HL-60/S4 treated with phorbol 12-myristate 13-acetate at 8.2 ng/mL for 4 days and 3 days (cell line): Measurements from ENCODE around the gene CALM3.
"Not testable (repeated sequence)": the region's sequence is repeated elsewhere in the genome, so short reads cannot be mapped to it uniquely, and the experiment has no call there.

Experiments
- in situ Hi-C: fragments of 300-500 bp; cut with MboI; formaldehyde crosslinking; loops from 2 replicates; pipeline ENCODE4 v1.15.0; 2022; ENCODE audit warnings: low sequenced_read_pairs

Gene CALM3

DNA sequence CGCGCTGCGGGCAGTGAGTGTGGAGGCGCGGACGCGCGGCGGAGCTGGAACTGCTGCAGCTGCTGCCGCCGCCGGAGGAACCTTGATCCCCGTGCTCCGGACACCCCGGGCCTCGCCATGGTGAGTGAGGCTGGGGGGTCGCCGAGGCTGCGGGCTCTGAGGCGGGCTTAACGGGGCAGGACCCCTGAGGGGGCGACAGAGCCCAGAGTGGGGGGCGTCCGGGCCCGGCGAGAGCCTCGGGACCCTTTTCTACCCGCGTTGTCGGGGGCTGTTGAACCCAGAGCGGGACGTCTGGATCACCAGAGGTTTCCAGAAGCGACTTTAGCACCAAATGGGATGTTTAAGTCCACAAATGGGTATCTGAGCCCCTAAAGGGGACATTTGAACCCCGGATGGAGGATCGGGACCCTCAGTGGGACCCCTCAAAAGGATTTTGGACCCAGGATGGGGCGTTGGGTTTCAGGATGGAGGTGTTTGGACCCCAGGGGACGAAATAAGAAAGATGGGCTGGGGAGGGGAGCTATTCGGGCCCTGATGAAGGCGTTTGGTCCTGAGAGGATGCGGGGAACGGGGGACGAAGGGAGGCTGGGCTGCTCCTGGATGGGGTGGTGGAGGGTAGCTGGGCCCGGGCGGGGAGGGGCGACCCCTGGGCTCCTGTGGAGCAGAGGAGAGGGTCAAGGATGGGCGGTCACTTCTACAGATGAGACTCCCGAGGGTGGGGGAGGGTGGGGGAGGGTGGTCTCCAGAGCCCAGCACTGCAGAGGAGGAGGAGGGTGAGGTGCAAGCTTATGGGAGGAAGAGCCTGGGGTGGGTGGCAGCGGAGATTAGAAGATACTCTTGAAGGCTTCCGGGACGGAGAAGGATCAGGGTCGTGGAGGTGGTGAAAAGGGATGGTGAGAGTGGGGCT is at the start of gene CALM3:
Gene CALM3, plus strand, starts transcription at position 13 of the 907 bp plus-strand sequence. Its CDS starts 105 bp downstream, at position 118.
- in situ Hi-C loops = no loop called here

DNA sequence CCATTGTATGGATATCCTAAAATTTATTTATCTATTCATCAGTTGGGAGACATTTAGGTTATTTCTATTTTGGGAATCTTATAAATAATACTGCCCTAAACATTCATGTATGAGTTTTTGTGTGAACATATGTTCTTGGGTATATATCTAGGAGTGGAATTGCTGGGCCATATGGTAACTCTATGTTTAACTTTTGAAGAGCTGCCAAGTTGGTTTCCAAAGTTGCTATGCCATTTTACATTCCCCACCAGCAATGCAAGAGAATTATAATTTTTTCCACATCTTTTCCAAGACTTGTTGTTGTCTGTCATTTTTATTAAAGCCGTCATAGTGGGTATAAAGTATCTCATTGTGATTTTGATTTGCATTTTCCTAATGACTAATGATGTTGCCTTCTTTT is 48.2 kb upstream of the CALM3 start:
- in situ Hi-C loops = no loop called here

DNA sequence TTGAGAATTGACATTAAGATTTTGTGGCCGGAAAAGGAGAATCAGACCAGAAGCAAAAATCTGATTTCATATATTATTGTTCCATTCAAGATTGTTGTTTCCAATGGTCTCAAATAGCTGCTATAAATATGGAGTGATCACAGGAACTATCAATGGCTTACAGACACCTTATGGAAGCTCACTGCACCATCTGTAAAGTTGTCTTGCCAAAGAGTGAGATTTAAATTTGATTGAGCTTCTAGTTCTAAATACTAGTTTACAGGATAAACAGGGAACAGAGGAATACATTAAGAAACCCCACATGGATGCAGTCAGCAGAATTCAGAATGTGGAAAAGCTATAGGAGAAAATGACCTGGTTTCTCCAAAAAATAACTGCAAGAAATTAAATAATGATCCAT is 47.0 kb upstream of the CALM3 start:
- in situ Hi-C loops = no loop called here

- in situ Hi-C loops = no loop called here
Measured at GRCh38 chr19:46555628-46556280, 45.4 kb upstream of the CALM3 start.

DNA sequence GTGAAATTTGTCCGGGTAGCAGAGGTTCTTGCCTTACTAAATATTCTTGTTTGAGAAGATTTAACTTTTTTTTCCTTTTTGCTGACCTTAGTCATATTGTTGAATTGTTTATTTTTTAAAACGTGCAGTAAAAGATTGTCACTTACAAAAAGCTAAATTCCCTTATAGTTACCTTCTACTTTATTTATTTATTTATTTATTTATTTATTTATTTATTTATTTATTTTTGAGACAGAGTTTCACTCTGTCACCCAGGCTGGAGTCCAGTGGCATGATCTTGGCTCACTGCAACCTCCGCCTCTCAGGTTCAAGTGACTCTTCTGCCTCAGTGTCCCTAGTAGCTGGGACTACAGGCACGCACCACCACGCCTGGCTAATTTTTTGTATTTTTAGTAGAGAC is 44.7 kb upstream of the CALM3 start:
- in situ Hi-C loops = not testable (repeated sequence)

DNA sequence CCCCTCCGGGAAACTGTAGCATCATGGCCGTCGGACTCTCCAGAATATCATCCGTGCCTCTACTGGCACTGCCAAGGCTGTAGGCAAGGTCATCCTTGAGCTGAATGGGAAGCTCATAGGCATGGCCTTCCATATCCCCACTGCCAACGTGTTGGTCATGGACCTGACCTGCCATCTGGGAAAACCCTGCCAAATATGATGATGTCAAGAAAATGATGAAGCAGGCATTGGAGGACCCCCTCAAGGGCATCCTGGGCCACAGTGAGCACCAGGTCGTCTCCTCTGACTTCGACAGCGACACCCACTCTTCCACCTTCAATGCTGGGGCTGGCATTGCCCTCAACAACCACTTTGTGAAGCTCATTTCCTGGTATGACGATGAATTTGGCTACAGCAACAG is 41.9 kb upstream of the CALM3 start:
- in situ Hi-C loops = no loop called here

DNA sequence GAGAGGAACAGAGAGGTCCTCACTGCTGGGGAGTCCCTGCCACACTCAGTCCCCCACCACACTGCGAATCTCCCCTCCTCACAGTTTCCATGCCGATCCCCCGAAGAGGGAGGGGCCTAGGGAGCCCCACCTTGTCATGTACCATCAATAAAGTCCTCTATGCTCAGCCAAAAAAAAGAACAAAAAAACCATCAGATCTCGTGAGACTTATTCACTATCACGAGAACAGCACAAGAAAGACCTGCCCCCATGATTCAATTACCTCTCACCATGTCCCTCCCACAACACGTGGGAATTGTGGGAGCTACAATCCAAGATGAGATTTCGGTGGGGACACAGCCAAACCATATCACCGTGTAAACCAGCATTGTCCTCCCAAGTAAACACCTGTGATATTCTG is 41.5 kb upstream of the CALM3 start:
- in situ Hi-C loops = not testable (repeated sequence)

DNA sequence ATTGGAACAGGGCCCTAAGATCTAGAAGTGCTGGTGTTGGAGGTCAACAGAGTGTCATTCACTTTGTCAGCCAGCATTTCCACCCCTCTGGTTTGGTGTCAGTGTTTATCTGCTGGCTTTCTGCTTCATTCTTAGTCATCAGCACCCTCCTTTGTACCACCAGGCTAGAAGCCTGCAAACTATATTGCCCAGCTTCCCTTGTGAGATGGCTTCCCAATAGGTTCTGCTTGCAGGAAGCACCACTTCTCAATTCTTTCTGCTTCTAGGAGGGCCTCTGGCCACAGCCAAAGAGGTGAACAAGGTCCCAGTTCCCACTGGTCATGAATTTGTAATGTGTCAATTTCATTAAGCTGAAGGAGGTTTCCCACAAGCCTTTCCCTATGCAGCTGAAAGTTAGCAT is 36.4 kb upstream of the CALM3 start:
- in situ Hi-C loops = no loop called here

GRCh38 chr19:46571495-46571894 is 29.6 kb upstream of the CALM3 start:
- in situ Hi-C loops = no loop called here

DNA sequence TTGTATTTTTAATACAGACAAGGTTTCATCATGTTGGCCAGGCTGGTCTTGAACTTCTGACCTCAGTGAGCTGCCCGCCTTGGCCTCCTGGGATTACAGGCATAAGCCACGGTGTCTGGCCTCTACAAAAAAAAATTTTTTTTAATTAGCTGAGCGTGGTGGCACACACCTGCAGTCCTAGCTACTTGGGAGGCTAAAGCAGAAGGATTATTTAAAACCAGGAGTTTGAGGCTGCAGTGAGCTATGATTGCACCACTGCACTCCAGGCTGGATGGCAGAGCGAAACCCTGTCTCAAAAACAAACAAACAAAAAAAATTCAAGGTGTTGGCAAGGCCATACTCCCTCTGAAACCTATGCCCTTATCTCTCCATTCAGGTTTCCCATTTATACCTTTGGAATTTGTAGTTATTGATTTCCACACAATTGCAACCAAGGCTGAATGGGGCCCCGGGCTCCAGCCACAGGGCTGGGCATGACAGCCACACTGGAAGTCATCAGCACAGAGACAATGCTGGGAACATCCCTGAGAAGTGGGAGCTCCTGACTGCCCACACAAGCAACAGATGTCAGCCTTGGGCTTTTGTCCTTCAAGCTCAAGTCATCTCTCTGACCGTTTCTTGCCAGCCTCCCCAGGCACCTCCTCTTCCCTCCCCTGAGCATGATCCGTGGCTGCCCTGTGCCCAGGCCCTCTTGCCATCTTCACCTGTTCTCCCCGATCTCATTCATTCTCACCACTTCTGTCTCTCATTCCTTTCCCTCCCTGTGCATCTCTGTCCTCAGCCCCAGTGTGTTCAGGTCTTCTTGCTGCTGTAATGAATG is 27.2 kb upstream of the CALM3 start:
- in situ Hi-C loops = no loop called here

GRCh38 chr19:46574533-46574932 is 26.6 kb upstream of the CALM3 start:
- in situ Hi-C loops = no loop called here

DNA sequence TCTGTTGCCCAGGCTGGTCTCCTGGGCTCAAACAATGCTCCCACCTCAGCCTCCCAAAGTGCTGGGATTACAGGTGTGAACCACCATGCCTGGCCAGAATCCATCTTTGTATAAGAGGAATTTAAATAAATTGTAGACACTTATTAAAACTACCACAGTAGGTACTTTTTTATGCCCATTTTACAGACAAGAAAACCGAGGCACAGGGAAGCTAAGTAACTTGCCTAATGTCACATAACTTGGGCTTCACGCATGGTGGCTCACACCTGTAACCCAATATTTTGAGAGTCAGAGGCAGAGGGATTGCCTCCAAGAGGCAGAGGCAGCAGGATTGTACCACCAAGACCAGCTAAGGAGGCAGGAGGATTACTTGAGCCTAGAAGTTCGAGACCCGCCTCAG is 22.7 kb upstream of the CALM3 start:
- in situ Hi-C loops = no loop called here

DNA sequence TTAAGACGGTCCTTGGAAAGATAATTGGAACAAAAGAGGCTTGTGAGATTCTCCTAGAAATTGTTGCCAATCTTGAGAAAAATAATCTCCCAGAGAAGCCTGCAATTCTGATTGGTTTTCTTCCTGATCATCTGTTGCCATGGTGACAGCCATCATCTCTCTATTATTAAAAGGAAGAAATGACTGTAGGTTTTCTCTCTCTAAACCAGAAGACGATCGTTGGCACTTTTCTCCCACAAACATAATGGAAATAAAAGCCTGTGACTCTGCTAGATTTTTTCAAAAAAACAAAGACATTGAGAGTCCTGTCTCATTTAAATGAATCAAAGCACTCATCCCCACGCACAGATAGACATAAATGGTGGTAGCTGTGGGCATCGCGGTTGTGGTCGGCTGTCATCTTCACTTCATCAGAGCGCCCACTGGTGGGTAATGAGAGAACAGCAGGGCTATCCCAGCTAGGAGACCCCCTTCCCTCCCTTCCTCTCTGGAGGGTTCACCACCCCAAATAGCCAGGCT is 21.7 kb upstream of the CALM3 start:
- in situ Hi-C loops = no loop called here

- in situ Hi-C loops = no loop called here
Measured at GRCh38 chr19:46580247-46580646, 20.9 kb upstream of the CALM3 start.

DNA sequence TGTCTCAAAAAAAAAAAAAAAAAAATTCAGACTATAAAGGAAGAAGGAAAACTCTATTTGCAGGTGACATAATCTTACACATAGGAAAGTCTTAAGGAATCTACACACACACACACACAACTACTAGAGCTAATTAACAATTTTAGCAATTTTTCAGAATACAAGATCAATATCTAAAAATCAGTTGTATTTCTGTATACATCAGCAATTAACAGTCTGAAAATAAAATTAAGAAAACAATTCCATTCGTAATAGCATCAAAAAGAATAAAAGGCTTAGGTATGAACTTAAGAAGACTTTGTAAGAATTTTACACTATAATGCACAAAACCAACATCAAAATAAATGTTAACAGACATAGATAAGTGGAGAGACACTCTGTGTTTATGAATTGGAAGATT is 15.6 kb upstream of the CALM3 start:
- in situ Hi-C loops = no loop called here

GRCh38 chr19:46586294-46586693 is 14.8 kb upstream of the CALM3 start:
- in situ Hi-C loops = no loop called here

GRCh38 chr19:46587861-46588260 is 13.3 kb upstream of the CALM3 start:
- in situ Hi-C loops = no loop called here

DNA sequence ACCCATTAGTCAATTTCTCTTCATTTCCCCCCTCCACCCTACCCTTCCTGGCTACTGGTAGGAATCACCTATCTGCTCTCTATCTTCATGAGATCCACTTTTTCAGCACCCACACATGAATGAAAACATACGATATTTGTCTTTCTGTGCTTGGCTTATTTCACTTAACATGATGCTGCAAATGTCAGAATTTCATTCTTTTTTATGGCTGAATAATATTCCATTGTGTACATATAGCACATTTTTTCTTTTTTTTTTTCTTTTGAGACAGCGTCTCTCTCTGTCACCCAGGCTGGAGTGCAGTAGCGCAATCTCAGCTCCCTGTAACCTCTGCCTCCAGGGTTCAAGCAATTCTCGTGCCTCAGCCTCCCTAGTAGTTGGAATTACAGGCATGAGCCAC is 9.9 kb upstream of the CALM3 start:
- in situ Hi-C loops = no loop called here

DNA sequence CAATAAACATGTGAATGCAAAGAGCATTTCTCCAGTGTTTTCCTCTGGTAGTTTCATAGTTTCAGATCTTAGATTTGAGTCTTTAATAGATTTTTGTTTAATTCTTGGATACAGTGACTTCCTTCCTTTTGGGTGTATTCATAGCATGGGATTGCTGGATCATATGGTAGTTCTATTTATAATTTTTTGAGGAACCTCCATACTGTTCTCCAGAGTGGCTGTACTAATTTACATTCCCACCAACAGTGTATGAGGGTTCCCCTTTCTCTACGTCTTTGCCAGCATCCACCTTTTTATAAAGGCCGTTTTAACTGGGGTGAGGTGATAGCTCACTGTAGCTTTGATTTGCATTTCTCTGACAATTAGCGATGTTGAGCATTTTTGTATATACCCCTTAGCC is 9.3 kb upstream of the CALM3 start:
- in situ Hi-C loops = no loop called here

DNA sequence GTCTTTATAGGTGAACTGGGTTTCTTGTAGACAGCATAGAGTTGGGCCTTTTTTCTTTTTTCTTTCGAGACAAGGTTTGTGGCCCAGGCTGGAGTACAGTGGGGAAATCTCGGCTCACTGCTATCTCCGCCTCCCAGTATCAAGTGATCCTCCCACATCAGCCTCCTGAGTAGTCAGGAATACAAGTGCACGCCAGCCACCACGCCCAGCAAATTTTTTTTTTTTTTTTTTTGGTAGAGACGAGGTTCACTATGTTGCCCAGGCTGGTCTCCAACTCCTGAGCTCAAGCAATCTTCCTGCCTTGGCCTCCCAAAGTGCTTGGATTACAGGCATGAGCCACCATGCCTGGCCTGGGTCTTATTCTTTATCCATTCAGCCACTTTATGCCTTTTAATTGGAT is 5.1 kb upstream of the CALM3 start:
- in situ Hi-C loops = no loop called here

- in situ Hi-C loops = no loop called here
Measured at GRCh38 chr19:46598372-46598917, 2.7 kb upstream of the CALM3 start.
